Activated T-helper 1 cell treated with Interleukin-2 at 50 U/mL for 16 hours (primary cell): Measurements from ENCODE around the gene COL15A1.
"Not testable (repeated sequence)": the region's sequence is repeated elsewhere in the genome, so short reads cannot be mapped to it uniquely, and the experiment has no call there.

Experiments used
- DNase-seq: peaks from one replicate; pipeline ENCODE4 v3.0.0-alpha.2; 2020; ENCODE audit warnings: low read depth

The COL15A1 gene

DNA sequence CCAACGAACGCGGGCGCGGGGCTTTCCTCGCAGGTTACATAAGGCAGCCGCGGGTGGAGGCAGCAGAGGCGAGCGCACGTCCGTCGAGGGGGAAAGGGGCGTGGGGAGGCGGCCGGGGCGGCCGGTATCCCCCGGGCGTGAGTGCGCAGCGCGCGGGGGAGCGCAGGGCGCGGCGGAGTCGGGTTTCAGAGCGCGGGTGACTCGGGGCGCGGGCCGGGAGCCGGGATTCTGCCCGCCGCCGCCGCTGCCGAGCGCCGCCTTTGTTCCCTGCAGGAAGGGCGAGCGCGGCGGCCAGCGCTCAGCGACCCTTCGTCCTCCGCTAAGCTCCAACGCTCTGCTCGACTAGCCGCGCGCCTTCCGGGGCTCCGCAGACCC lies at the start of gene COL15A1:
COL15A1 (plus strand) TSS at position 226 of the 375 bp plus-strand sequence. CDS start 155 bp downstream, outside the sequence.
- no peak for DNase-seq

DNA sequence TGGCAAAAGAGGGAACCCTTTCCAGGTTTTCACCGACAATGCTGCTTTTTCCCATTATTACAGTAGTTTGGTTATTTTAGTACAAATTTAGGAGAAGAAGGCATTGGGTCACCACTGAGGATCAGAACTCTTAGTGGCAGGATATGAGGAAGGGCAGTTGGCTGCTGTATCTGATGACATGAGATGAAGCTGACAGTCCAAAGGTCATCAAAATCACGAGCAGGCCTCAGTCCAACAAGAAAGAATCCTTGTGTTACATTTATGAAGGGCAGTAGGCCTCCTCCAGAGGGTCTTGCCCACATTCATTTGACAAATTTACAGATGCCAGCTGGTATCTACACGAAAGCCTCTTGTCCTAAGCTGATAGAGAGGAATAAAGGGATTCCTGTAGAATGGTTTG lies 49.5 kb upstream of the COL15A1 start:
- no peak for DNase-seq

DNA sequence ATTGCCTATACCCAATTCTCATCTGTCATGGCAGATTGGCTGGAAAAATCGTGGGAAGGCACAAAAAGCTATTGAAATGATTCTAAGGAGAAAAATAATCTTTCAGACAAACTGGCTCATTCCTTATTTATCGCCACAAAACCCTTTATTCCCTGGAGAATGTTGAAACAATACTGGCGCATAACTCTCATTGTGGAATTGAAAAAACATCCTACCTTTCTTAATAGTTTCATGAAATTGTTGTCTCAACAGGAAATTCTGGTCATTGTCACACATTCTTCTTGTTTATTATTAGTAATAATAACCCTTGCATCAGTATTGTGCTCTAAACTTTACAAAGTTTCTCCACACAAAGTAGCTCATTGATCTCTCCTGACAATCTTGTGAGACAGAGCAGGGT lies 48.9 kb upstream of the COL15A1 start:
- no peak for DNase-seq

DNA sequence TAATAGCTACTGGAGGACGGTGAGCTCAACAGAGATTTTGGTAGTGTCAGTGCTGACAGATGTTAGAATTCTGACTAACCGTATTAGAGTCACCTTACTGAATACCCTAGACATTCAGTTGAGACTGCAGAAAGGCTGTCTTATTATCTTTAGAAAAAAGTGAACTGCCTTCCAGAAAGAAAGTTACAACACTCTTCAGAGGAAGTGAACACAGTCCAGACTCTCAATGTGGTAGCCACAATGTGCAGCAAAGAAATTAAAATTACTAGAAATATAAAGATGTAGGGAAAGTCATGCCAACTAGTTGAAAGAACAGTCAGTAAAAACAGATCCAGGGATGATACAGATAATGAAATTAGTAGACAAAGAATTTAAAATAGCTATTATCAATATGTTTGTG lies 47.1 kb upstream of the COL15A1 start:
- no peak for DNase-seq

- DNase-seq, result no peak
Observed at GRCh38 chr9:98897745-98898144, 46.0 kb upstream of the COL15A1 start.

- no peak for DNase-seq
Observed at GRCh38 chr9:98899408-98900056, 44.2 kb upstream of the COL15A1 start.

DNA sequence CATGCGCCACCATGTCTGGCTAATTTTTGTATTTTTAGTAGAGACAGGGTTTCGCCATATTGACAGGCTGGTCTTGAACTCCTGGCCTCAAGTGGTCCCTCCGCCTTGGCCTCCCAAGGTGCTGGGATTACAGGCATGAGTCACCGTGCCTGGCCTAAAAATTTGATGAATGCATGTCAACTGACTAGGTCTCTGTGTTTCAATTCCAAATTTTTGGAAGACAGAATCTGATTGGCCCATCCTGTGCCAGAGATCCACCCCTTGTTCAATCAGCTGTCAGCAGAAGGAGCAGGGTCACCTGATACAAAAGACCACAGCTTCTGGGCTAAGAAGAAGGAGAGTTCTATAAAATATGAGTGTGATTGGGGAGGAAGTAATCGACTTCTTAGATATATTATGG lies 43.5 kb upstream of the COL15A1 start:
- DNase-seq, result no peak

GRCh38 chr9:98900725-98901124 lies 43.0 kb upstream of the COL15A1 start:
- DNase-seq, result no peak

- not testable (repeated sequence) for DNase-seq
Observed at GRCh38 chr9:98901843-98902242, 41.9 kb upstream of the COL15A1 start.

- no peak for DNase-seq
Observed at GRCh38 chr9:98902516-98902915, 41.2 kb upstream of the COL15A1 start.

- DNase-seq, result no peak
Observed at GRCh38 chr9:98902925-98903324, 40.8 kb upstream of the COL15A1 start.

- no peak for DNase-seq
Observed at GRCh38 chr9:98903961-98904411, 39.7 kb upstream of the COL15A1 start.

DNA sequence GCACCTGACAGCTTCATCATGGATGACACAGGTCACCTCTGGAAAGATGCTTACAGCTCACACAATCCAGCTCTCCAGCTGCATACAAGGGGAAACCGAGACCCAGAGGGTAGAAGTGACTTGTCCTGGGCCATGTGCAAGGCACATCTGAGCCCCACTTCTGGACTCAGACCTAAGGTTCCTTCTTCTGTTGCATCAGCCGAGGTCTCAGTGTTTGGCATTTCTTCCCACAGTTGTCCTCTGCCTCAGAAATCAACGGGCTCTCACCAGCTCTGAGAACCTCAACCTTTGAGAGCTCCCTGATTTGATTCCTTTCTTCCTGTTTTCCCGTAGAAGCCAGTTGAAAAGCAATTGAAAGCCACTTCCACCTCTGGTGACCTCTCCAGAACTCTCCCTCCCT lies 38.7 kb upstream of the COL15A1 start:
- DNase-seq, result no peak

GRCh38 chr9:98906273-98907040 lies 37.2 kb upstream of the COL15A1 start:
- no peak for DNase-seq

- DNase-seq, result no peak
Observed at GRCh38 chr9:98907055-98907454, 36.7 kb upstream of the COL15A1 start.

DNA sequence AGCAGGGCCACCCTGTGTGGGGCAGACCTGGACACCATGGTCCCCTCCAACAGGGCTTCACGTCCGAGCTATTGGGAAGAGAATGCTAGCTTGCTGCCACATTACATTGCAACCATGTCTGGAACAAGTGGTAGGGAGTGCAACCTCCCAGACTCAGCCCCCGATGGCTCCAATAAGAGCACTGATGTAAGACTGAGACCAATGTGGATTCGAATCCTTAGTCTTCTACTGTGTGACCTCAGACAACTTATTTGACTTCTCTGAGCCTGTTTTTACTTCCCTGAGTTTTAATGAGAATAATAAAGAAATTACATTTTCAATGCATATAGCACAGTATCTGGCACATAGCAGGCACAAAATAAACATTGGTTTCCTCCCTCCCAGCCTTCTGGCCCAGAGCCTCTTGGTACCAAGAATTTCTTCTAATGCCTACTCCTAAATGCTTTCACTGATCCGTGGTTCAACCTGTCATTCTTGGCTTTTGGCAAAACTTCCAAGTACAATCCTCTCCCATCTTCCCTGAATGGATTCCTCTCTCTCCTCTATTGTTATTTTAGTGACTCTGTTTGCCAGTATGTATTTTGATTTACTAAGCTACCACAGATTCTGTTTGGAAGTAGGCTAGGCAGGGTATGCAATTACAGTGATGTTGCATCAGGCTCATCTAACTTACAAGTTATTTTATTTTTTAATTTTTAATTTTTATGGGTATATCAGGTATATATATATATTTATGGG lies 34.6 kb upstream of the COL15A1 start:
- no peak for DNase-seq

DNA sequence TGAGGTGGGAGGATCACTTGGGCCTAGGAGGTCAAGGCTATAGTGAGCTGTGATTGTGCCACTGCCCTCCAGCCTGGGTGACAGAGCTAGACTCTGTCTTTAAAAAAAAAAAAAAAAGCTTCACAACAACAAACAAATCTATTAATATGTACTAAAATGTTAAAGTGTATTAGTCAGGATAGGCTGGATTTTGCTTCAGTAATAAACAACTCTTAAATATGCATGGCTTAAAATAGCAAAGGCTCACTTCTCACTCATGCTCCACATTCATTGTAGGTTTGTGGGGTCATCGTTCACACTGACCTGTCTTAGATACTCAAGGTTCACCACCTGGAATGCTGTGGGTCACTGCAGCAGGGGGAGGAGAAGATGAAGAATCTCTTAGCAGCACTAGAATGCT lies 33.8 kb upstream of the COL15A1 start:
- DNase-seq, result no peak

GRCh38 chr9:98911042-98911441 lies 32.7 kb upstream of the COL15A1 start:
- DNase-seq, result no peak

DNA sequence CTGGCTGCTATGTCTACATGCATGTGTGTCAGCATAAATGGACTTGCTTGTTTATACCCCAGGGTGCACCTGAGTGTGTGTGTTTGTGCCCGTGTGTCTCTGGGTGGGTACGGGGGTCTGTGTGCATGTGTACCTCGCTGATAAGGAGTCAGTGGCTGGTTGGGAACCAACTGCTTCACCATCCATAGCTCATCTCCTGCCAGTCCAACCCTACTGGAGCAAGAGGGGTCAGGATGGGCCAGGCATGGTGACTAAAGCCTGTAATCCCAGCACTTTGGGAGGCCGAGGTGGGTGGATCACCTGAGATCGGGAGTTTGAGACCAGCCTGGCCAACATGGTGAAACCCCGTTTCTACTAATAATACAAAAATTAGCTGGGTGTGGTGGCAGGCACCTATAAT lies 32.0 kb upstream of the COL15A1 start:
- DNase-seq, result not testable (repeated sequence)

DNA sequence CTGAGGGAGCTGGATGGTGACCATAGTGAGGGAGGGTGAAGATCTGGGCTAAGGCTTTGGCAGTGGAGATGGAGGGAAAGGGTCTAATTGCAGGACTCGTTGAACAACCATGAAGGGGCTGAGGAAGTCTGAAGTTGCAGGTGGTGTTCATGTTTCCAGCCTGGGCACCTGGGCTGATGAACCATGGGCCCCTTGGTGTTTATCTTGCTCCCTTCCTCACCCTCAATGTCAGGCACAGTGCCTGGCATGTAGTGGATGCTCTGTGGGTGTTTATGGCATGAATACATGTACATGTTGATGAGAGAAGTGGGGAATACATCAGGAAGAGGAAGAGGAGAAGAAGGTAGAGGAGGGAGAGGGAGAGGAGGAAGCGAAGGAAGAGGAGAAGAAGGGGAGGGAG lies 31.3 kb upstream of the COL15A1 start:
- no peak for DNase-seq

- no peak for DNase-seq
Observed at GRCh38 chr9:98913044-98913443, 30.7 kb upstream of the COL15A1 start.

DNA sequence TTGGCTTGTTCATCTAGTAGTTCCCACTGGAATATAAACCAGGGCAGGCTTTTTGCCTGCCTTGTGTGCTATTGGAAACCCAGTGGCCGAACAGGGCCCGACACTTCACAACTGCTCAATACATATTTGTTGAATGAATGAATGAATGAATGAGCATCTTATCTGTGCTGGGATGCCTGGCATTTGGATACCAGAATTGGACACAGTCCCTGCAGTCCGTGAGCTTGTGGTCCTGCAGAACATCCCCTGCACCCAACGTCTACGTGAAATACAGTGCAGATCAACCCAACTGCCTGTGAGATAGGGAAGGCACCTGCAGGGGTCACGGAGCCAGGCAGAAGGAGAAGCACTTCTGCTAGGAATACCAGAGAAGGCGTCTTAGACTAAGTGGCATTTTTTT lies 30.0 kb upstream of the COL15A1 start:
- no peak for DNase-seq

GRCh38 chr9:98915599-98915998 lies 28.1 kb upstream of the COL15A1 start:
- DNase-seq, result no peak
